Fibroblast of mammary gland (primary cell): Measurements from ENCODE around the gene DNAH3.
"Not testable (repeated sequence)": the region's sequence is repeated elsewhere in the genome, so short reads cannot be mapped to it uniquely, and the experiment has no call there.

ENCODE experiments used
- DNase-seq: peaks from one replicate; pipeline ENCODE4 v3.0.0-alpha.2; 2010; ENCODE audit warnings: low read depth
- H3K4me3 ChIP-seq: 2 replicates; pipeline ENCODE4 v1.5.1; 2011; ENCODE audit warnings: low read depth, mild to moderate bottlenecking, low read length, moderate library complexity; ENCODE audit not compliant: control insufficient read depth
- TF ChIP-seq, protein P1 (sequence below): conservative IDR thresholded peaks from 2 replicates; pipeline ENCODE4 v1.5.1; 2011; ENCODE audit warnings: low read depth, low read length, inconsistent platforms; ENCODE audit not compliant: control insufficient read depth, insufficient read depth

Gene DNAH3

DNA sequence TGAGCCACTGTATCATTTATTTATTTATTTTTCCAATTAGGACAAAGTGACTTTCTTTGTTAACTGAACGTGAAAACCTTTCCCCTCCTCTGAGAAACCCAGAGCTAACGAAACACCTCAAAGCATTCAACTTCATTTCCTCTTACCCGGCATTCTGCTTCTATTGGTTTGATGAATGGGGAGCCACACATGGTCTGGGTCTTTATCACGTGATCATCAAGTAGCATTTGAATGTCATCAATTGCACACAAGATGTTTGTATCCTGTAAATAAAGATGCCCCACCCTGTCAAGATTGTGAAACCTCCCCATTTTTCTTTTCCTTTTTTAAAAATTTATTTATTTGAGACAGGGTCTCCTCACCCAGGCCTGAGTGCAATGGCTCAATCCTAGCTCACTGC is 80.1 kb downstream of the DNAH3 start:
- TF ChIP-seq, protein P1, sequence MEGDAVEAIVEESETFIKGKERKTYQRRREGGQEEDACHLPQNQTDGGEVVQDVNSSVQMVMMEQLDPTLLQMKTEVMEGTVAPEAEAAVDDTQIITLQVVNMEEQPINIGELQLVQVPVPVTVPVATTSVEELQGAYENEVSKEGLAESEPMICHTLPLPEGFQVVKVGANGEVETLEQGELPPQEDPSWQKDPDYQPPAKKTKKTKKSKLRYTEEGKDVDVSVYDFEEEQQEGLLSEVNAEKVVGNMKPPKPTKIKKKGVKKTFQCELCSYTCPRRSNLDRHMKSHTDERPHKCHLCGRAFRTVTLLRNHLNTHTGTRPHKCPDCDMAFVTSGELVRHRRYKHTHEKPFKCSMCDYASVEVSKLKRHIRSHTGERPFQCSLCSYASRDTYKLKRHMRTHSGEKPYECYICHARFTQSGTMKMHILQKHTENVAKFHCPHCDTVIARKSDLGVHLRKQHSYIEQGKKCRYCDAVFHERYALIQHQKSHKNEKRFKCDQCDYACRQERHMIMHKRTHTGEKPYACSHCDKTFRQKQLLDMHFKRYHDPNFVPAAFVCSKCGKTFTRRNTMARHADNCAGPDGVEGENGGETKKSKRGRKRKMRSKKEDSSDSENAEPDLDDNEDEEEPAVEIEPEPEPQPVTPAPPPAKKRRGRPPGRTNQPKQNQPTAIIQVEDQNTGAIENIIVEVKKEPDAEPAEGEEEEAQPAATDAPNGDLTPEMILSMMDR = no peak
- H3K4me3 ChIP-seq = no peak overlapping the region
- DNase-seq = no peak

DNA sequence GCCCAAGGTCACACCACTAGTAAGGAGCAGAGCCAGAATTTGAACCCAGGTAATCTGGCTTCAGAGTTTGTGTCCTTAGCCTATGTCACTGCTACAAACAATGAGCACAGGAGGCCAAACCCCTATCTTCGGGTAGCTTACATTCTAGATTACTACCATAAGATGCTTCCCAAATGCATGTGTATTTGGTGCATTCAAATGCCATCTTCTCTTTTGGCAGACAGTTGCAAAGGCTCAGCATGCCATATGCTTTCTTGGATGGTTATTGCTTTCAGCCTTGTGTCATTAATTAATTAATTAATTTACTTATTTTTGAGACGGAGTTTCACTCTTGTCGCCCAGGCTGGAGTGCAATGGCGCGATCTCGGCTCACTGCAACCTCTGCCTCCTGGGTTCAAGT is 80.7 kb downstream of the DNAH3 start:
- no peak for DNase-seq
- TF ChIP-seq, protein P1 = no peak
- H3K4me3 ChIP-seq = no peak overlapping the region

DNA sequence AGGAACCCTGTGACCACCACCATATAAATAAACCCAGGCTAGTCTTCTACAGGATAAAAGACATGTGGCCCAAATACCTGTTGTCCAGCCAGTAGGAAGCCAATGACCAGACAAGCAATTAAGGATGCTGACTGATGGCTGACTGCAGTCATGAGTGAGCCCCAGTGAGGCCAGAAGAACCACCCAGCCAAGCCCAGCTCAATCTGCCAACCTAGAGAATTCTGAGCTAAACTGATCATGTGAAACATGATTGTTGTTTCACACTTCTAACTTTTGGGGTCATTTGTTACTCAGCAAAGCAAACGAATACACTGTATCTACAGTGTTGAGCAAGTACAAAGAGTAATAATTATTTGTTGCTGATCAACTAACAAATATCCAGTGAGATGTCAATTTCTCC is 86.4 kb downstream of the DNAH3 start:
- H3K4me3 ChIP-seq = no peak overlapping the region
- TF ChIP-seq, protein P1 = no peak
- DNase-seq = no peak

DNA sequence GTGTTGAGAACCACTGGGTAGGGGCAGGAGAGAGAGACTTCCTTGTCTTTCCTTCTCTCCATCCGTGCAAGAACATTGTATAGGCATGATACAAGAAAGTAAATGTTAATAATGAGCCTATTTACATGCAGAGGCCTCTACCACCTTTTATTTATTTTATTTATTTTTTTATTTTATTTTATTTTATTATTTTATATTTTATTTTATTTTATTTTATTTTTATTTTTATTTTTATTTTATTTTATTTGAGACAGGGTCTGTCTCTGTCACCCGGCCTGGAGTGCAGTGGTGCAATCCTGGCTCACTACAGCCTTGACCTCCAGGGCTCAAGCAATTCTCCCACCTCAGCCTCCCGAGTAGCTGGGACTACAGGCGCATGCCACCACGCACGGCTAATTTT is 87.3 kb downstream of the DNAH3 start:
- DNase-seq, H3K4me3 ChIP-seq: not testable (repeated sequence)

DNA sequence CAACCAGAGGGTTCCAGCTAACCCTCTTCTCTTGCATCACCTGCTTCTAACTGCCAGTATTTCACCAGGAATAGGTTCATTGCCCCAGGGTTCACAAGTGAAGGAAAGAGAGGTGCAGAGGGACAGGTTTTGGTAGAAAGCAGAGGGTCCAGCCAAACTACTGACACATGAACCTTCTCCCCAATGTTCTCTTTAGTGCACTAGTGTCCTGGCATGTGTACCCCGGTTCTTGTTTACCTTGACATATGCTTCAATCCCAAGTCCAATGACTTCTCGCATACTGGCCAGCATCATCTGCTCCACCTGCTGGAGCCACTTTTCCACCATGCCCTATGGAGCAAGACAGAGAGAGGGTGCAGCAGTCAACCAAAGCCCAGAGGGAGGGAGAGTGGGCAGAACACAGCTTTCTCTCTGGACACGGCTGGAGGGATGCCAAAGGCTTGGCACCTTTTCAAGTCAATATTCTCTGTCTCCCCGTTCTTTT is 90.6 kb downstream of the DNAH3 start:
- no peak overlapping the region for H3K4me3 ChIP-seq
- DNase-seq = no peak
- TF ChIP-seq, protein P1 = no peak

DNA sequence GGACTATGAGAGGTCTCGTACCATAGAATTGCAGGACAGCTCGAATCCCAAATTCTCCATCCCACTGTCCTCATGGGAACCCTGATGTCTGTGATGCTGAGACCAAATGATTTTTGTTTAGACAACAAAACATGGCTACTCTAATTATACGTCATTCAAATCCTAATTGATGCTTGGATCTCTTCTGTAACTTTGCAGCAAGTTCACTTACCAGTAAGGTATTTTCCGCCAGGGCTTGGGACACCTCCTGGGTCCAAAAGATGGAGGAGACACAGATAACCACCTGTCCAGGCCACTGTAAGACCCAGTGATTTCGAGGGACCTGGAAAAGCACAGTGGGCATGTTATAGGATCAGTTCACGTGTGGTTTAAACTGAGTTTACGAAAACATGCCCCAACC is 92.8 kb downstream of the DNAH3 start:
- no peak for DNase-seq
- H3K4me3 ChIP-seq = no peak overlapping the region
- TF ChIP-seq, protein P1 = no peak

DNA sequence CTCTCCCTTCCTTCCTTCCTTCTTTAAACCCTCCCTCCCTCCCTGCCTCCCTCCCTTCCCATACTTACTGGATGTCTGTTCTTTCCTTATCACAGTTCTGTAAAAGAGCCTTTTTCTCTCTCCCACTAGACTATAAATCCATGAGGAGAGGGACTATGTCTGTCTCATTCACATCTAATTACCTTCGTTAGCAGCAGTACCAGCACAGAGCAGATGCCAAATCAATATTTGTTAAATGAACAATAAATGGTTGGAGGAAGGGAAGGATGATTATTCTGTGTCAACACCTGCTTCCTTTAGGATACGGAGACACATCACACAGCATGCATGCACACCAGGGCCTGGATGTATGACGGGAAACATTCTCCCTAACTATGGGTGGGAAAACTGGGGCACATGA is 94.2 kb downstream of the DNAH3 start:
- no peak overlapping the region for H3K4me3 ChIP-seq
- TF ChIP-seq, protein P1 = no peak
- no peak for DNase-seq

DNA sequence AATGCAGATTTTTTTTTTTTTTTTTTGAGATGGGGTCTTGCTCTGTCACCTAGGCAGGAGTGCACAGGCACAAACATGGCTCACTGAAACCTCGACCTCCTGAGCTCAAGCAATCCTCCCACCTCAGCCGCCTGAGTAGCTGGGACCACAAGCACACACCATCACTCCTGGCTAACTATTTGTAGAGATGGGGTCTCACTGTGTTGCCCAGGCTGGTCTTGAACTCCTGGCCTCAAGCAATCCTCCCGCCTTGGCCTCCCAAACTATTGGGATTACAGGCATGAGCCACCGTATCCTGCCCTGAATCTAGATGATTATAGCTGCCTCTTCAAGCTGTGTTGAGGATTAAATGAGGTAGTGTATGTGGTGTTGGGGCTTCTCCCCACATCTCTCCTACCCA is 94.9 kb downstream of the DNAH3 start:
- DNase-seq, H3K4me3 ChIP-seq: not testable (repeated sequence)
